A549 (cell line): ENCODE results near the gene IFNA2. TPM values are rescaled to one million over a fixed set of nuclear protein-coding genes. Genes with fewer than 3 reads are reported as not detected.
A peak's percentile ranks its signal among the peaks of the same experiment; 100 is the strongest.
"Not testable (repeated sequence)": the region's sequence is repeated elsewhere in the genome, so short reads cannot be mapped to it uniquely, and the experiment has no call there.

Experiments
- ATAC-seq, 2 experiments: fragments of 200-7000 bp in 1 of 2; fragments of >200 bp in 1 of 2; cut with Nextera tagmentation in 1 of 2; cut with Tn5 transposase in 1 of 2; 3 replicates each; pipeline versions ENCODE4 v1.8.0 to v1.9.1; 2018 to 2020; ENCODE audit warnings: mild to moderate bottlenecking in 1 of 2, moderate library complexity in 1 of 2
- CTCF ChIA-PET: fragments of 300-600 bp; sonication (Branson Sonifier 250); formaldehyde crosslinking; extraction: SDS; loops from one replicate; lab custom pipeline; 2021; ENCODE audit warnings: antibody characterized with exemption, inconsistent platforms; lab: Yijun Ruan, JAX
- POLR2A ChIA-PET: fragments of 350-600 bp; formaldehyde crosslinking; extraction: SDS; loops from one replicate; lab custom pipeline; 2021; ENCODE audit warnings: antibody characterized with exemption, inconsistent platforms; lab: Yijun Ruan, JAX
- DNase-seq, 2 experiments: peaks; one replicate each; pipeline versions ENCODE4 v3.0.0 to v3.0.0-alpha.2; 2011 to 2016; ENCODE audit warnings: low read depth in 1 of 2, low spot score in 1 of 2
- FAIRE-seq: peaks from 2 replicates; lab custom pipeline; 2011; peaks lifted over from hg19 to GRCh38; lab: Jason Lieb, UNC
- H3K27ac ChIP-seq, 2 experiments: fragments of >200 bp; sonication (Bioruptor Twin); formaldehyde crosslinking; 3 replicates each; pipeline ENCODE4 v1.5.1; 2016 to 2017
- H3K4me1 ChIP-seq: fragments of >200 bp; sonication (Bioruptor Twin); formaldehyde crosslinking; 3 replicates; pipeline ENCODE4 v1.6.1; 2016
- H3K4me2 ChIP-seq: fragments of >200 bp; sonication (Bioruptor Twin); formaldehyde crosslinking; 3 replicates; pipeline ENCODE4 v1.6.1; 2016
- H3K4me3 ChIP-seq: fragments of >200 bp; sonication (Bioruptor Twin); formaldehyde crosslinking; 3 replicates; pipeline ENCODE4 v1.5.1; 2016
- H3K9me3 ChIP-seq: fragments of >200 bp; sonication (Bioruptor Twin); formaldehyde crosslinking; 3 replicates; pipeline ENCODE4 v1.6.1; 2016
- CEBPB ChIP-seq, 2 experiments: fragments of >200 bp in 1 of 2; sonication (Bioruptor Twin) in 1 of 2; formaldehyde crosslinking in 1 of 2; IDR thresholded peaks; 2 replicates each; pipeline ENCODE4 v1.6.1; 2012 to 2016
- CTCF ChIP-seq: fragments of >200 bp; sonication (Bioruptor Twin); formaldehyde crosslinking; IDR thresholded peaks from 3 replicates; pipeline ENCODE4 v1.5.1; 2016
- ESRRA ChIP-seq: fragments of 150-350 bp; IDR thresholded peaks from 2 replicates; pipeline ENCODE4 v1.6.1; 2014; ENCODE audit warnings: mild to moderate bottlenecking, low read length, borderline replicate concordance
- FOXS1 ChIP-seq: fragments of 250-450 bp; sonication (Bioruptor Pico); IDR thresholded peaks from 2 replicates; pipeline ENCODE4 v1.5.0; 2020; ENCODE audit warnings: mild to moderate bottlenecking, moderate library complexity
- HDAC2 ChIP-seq: fragments of 200-600 bp; sonication (generic); IDR thresholded peaks from 2 replicates; pipeline ENCODE4 v1.6.1; 2016
- HEYL ChIP-seq: fragments of 250-450 bp; sonication (Bioruptor Pico); IDR thresholded peaks from 2 replicates; pipeline ENCODE4 v1.8.0; 2021; ENCODE audit warnings: mild to moderate bottlenecking, moderate library complexity
- RFX5 ChIP-seq: fragments of 450-650 bp; IDR thresholded peaks from 2 replicates; pipeline ENCODE4 v1.7.1; 2014; ENCODE audit warnings: antibody characterized with exemption, mild to moderate bottlenecking, moderate library complexity
- SMC3 ChIP-seq: fragments of >200 bp; sonication (Bioruptor Twin); formaldehyde crosslinking; IDR thresholded peaks from 3 replicates; pipeline ENCODE4 v1.6.1; 2018; ENCODE audit warnings: inconsistent platforms
- TP53 ChIP-seq: fragments of 250-450 bp; sonication (Bioruptor Pico); IDR thresholded peaks from 2 replicates; pipeline ENCODE4 v1.5.0; 2021; ENCODE audit warnings: mild to moderate bottlenecking, moderate library complexity
- ZNF302 ChIP-seq: fragments of 250-450 bp; sonication (Bioruptor Pico); IDR thresholded peaks from 2 replicates; pipeline ENCODE4 v1.9.0; 2021; ENCODE audit warnings: inconsistent platforms, mild to moderate bottlenecking, moderate library complexity
- WGBS: methylation state at CpG from one replicate; pipeline ENCODE4 v1.1.6; 2017; ENCODE audit errors: missing lambda C conversion rate; 5-methylcytosine and 5-hydroxymethylcytosine counted together
- polyA plus RNA-seq, 4 experiments: library from polyadenylated mRNA; depleted of rRNA in 3 of 4; stranded (reverse); fragments of >200 nt; fragmentation: RNase III in 1 of 4; extraction: RNeasy Plus Mini Kit Qiagen cat#74134 plus additional on column Dnase treatment in 1 of 4; gene quantifications; 2 replicates in 3 of 4; 3 replicates in 1 of 4; pipeline ENCODE4 v1.2.3, GENCODE V29; 2011 to 2017

Gene IFNA2
- polyA plus RNA-seq, 2 of the 4 experiments (the other 2 are of a cell fraction) = not detected

- DNase-seq (peak; percentile 37 to 83), FAIRE-seq (peak; percentile 51), ATAC-seq (peak; percentile 95 to 98)
- H3K4me2 ChIP-seq = no peak overlapping the region
- no peak overlapping the region for H3K27ac ChIP-seq
- H3K9me3 ChIP-seq = no peaks in the 10 kb centered on the region
- CTCF ChIA-PET = interaction anchor here (0.6 to 2.3 kb wide), 7 partner anchors 10 to 156 kb away, joined by 3 to 7 read pairs (median 5); no protein-coding TSS in a partner anchor
- no peak overlapping the region for H3K4me3 ChIP-seq
- POLR2A ChIA-PET = interaction anchor here (1.0 kb wide), 1 partner anchor 57 kb away, joined by 3 read pairs; the partner anchor contains the start of gene KLHL9
- 46% methylated on average over 6 of the region's 6 CpGs for WGBS
- TF ChIP-seq ZNF302 (CRISPR knock-in tag) (no peak), CTCF (0 out of 3 replicates have a peak, but pooled peaks have one; percentile 7)
- TF ChIP-seq, all 56 proteins: peak for 1
- H3K4me1 ChIP-seq = no peaks in the 10 kb centered on the region
Measured at GRCh38 chr9:21392270-21392669, 7.1 kb upstream of the IFNA2 start.

GRCh38 chr9:21383627-21384026 lies 1.6 kb downstream of the IFNA2 start:
- FAIRE-seq = no peak
- CTCF ChIA-PET = no interaction called here
- no peaks in the 10 kb centered on the region for H3K9me3 ChIP-seq

GRCh38 chr9:21381448-21382339 lies 3.5 kb downstream of the IFNA2 start:
- Histone ChIP-seq H3K4me3 (no peak overlapping the region), H3K9me3 (no peaks in the 10 kb centered on the region), H3K4me2 (peak overlapping the region; percentile 22; the same call in 2 of the 3 replicates), H3K27ac (no peak overlapping the region), H3K4me1 (peaks cover 7% of the 10 kb centered on the region; the same call in 1 of the 3 replicates)
- 23% methylated on average over 5 of the region's 5 CpGs for WGBS
- FAIRE-seq (no peak), DNase-seq (peak in 1 of 2 experiments; percentile 46), ATAC-seq (peak; percentile 62 to 68)
- TF ChIP-seq HEYL (CRISPR knock-in tag) (no peak), ESRRA (no peak), RFX5 (no peak), CEBPB (IDR thresholded peaks at IDR 0.05) (no peak), SMC3 (no peak), FOXS1 (no peak)
- POLR2A ChIA-PET = no interaction called here
- CTCF ChIA-PET = interaction anchor here (1.5 to 2.3 kb wide), 2 partner anchors 10 to 14 kb away, joined by 7 to 9 read pairs; no protein-coding TSS in a partner anchor

More at GRCh38 chr9:21383627-21384026, 1.6 kb downstream of the IFNA2 start:
- no peak overlapping the region for H3K4me3 ChIP-seq
- 36% methylated on average over 4 of the region's 4 CpGs for WGBS
- no peak for DNase-seq
- no peak for TF ChIP-seq HDAC2
- no peak for TF ChIP-seq TP53 (CRISPR knock-in tag)
- no peak overlapping the region for H3K4me2 ChIP-seq
- H3K27ac ChIP-seq = no peak overlapping the region
- peaks cover 7% of the 10 kb centered on the region; the same call in 1 of the 3 replicates for H3K4me1 ChIP-seq
- POLR2A ChIA-PET = no interaction called here
- ATAC-seq = no peak

- 7% methylated on average over 4 of the region's 4 CpGs for WGBS
- H3K4me1 ChIP-seq, H3K4me3 ChIP-seq, DNase-seq, H3K27ac ChIP-seq, FAIRE-seq, POLR2A ChIA-PET, H3K9me3 ChIP-seq, H3K4me2 ChIP-seq: not testable (repeated sequence)
- CTCF ChIA-PET = interaction anchor here (0.9 to 1.1 kb wide), 2 partner anchors 25 to 100 kb away, joined by 3 read pairs; no protein-coding TSS in a partner anchor
- ATAC-seq = peak; percentile 63 to 64; a peak in 3 of 6 replicates
Measured at GRCh38 chr9:21371467-21371866, 13.7 kb downstream of the IFNA2 start.

- no peak for FAIRE-seq
- H3K27ac ChIP-seq = no peak within 1 kb of the TSS
- no peak for TF ChIP-seq ESRRA
- ChIA-PET CTCF (interaction anchor here (1.3 kb wide), 1 partner anchor 28 kb away, joined by 3 read pairs; no protein-coding TSS in a partner anchor), POLR2A (no interaction called here)
- no peak within 1 kb of the TSS for H3K4me2 ChIP-seq
- no peaks in the 10 kb centered on the region for H3K4me1 ChIP-seq
- no peak for DNase-seq
- ATAC-seq = no peak
- H3K4me3 ChIP-seq = no peak within 1 kb of the TSS
- H3K9me3 ChIP-seq = no peaks in the 10 kb centered on the region
- WGBS = 27% methylated on average over 3 of the region's 3 CpGs
Measured at GRCh38 chr9:21367957-21368356, 17.2 kb downstream of the IFNA2 start, which contains the start of gene IFNA13. IFNA13 (minus strand) TSS chr9:21368057; CDS start chr9:21368010, 47 bp downstream.

GRCh38 chr9:21367169-21367568 lies 18.0 kb downstream of the IFNA2 start:
- H3K4me3 ChIP-seq, H3K4me2 ChIP-seq, ATAC-seq, H3K27ac ChIP-seq, DNase-seq, POLR2A ChIA-PET, H3K9me3 ChIP-seq, H3K4me1 ChIP-seq: not testable (repeated sequence)
- CTCF ChIA-PET = interaction anchor here (1.3 kb wide), 1 partner anchor 29 kb away, joined by 3 read pairs; no protein-coding TSS in a partner anchor
- FAIRE-seq = peak; percentile 98
- 64% methylated on average over 1 of the region's 2 CpGs for WGBS
